Prostate gland (tissue), 2 donors: ENCODE results near the gene ARMC6. TPM values are rescaled to one million over a fixed set of nuclear protein-coding genes. Genes with fewer than 3 reads are reported as not detected.

Experiments
- DNase-seq: peaks from one replicate; pipeline ENCODE4 v3.0.0-alpha.2; 2019; ENCODE audit warnings: low spot score
- H3K27ac ChIP-seq, 2 donors: fragments of 200-600 bp; sonication (generic); 2 replicates each; pipeline ENCODE4 v1.5.1; 2017 to 2019
- H3K27me3 ChIP-seq: fragments of 200-600 bp; sonication (generic); replicated peaks from 2 replicates; pipeline ENCODE4 v1.5.1; 2019; ENCODE audit not compliant: insufficient read depth
- H3K36me3 ChIP-seq, 2 donors: fragments of 200-600 bp; sonication (generic); 1 replicate in 1 of 2; 2 replicates in 1 of 2; pipeline versions ENCODE4 v1.5.1 to v1.8.1; 2017 to 2019
- H3K4me1 ChIP-seq: fragments of 200-600 bp; sonication (generic); replicated peaks from 2 replicates; pipeline ENCODE4 v1.5.1; 2019
- H3K4me3 ChIP-seq, 2 donors: fragments of 200-600 bp; sonication (generic); 2 replicates each; pipeline ENCODE4 v1.5.1; 2017 to 2019
- H3K9me3 ChIP-seq: fragments of 200-600 bp; sonication (generic); 2 replicates; pipeline ENCODE4 v1.5.1; 2017
- POLR2A ChIP-seq: fragments of 450-650 bp; IDR thresholded peaks from one replicate; pipeline ENCODE4 v1.6.1; 2016; ENCODE audit warnings: antibody characterized with exemption, mild to moderate bottlenecking
- POLR2AphosphoS5 ChIP-seq: sonication (generic); formaldehyde crosslinking; IDR thresholded peaks from one replicate; pipeline ENCODE4 v1.6.1; 2017; ENCODE audit warnings: antibody characterized with exemption
- WGBS: methylation state at CpG from one replicate; pipeline ENCODE4 v1.1.5; 2018; 5-methylcytosine and 5-hydroxymethylcytosine counted together
- intact Hi-C: fragments of 100-400 bp; cut with DNase I; formaldehyde crosslinking; loops from one replicate; pipeline ENCODE4 v1.14.2; 2022
- total RNA-seq, 2 donors: library from RNA; depleted of rRNA; stranded (reverse); fragments of >200 nt; gene quantifications; one replicate each; pipeline ENCODE4 v1.1.0, GENCODE V29; 2016
- TF ChIP-seq, protein P1 (sequence below), 4 experiments: fragments of 200-600 bp in 2 of 4; fragments of 450-650 bp in 2 of 4; sonication (generic) in 2 of 4; IDR thresholded peaks; 1 replicate in 3 of 4; 2 replicates in 1 of 4; pipeline ENCODE4 v1.5.1; 2016 to 2019; ENCODE audit warnings: antibody characterized with exemption in 4 of 4, mild to moderate bottlenecking in 2 of 4, moderate library complexity in 2 of 4

Gene ARMC6
- total RNA-seq: 10 to 100 TPM; 36.1 to 43.3 TPM

DNA sequence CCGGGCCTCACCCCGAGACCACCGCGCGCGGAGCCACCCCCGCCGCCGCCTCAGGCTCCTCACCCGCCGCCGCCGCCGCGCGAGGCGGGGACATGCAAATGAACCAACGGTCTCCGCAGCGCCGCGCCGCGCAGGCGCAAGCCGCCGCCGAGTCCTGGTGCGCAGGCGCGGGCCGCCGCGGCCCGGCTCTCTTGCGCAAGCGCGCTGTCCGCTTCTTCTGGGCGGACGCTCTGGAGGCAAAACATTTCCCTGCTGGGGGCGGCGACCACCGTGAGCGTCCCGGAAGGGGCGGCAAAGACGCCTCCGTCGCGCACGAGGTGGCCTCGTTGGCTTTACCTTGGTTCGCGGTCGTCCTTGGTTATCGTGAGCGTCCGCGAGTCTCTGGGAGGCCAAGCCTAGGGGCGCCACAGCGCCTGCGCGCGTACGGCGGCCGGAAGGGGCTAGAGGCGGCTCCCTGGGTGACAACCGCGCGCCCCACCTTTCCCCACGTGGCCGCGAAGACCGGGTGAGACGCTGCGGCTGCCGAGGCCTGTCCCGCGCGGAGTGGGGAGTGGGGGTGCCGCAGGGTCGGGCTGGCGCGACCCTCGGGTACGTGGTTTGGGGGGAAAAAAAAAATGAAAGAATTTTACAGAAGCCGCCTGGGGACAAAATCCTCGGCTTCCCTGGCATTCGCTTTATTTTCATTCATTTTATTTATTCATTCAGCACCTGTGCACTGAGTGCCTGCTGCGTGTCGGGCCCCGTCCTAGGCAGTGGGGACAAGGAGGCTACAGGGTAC is at the start of gene ARMC6, which contains the start of gene SUGP2:
TSS of gene ARMC6 (plus strand) at position 178 of the 778 bp plus-strand sequence. CDS start 607 bp downstream, outside the sequence.
TSS of gene SUGP2 (minus strand) at position 92 of the 778 bp plus-strand sequence. CDS start 2,446 bp downstream, outside the sequence.
- Histone ChIP-seq H3K4me1 (peaks cover 6% of the 10 kb centered on the region), H3K27me3 (no peaks in the 10 kb centered on the region), H3K36me3 (no peaks in the 10 kb centered on the region), H3K9me3 (no peaks in the 10 kb centered on the region), H3K4me3 (peak within 1 kb of the TSS; percentile 83 to 99), H3K27ac (peak within 1 kb of the TSS; percentile 96 to 97)
- peak; percentile 70 for TF ChIP-seq POLR2AphosphoS5
- TF ChIP-seq, protein P1, sequence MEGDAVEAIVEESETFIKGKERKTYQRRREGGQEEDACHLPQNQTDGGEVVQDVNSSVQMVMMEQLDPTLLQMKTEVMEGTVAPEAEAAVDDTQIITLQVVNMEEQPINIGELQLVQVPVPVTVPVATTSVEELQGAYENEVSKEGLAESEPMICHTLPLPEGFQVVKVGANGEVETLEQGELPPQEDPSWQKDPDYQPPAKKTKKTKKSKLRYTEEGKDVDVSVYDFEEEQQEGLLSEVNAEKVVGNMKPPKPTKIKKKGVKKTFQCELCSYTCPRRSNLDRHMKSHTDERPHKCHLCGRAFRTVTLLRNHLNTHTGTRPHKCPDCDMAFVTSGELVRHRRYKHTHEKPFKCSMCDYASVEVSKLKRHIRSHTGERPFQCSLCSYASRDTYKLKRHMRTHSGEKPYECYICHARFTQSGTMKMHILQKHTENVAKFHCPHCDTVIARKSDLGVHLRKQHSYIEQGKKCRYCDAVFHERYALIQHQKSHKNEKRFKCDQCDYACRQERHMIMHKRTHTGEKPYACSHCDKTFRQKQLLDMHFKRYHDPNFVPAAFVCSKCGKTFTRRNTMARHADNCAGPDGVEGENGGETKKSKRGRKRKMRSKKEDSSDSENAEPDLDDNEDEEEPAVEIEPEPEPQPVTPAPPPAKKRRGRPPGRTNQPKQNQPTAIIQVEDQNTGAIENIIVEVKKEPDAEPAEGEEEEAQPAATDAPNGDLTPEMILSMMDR (IDR thresholded peaks at IDR 0.05): peak in 1 of 4 experiments; percentile 36
- TF ChIP-seq POLR2A: peak; percentile 67
- peak; percentile 80 for DNase-seq
- 0% methylated on average over 70 of the region's 94 CpGs for WGBS
- intact Hi-C loops: no loop called here

DNA sequence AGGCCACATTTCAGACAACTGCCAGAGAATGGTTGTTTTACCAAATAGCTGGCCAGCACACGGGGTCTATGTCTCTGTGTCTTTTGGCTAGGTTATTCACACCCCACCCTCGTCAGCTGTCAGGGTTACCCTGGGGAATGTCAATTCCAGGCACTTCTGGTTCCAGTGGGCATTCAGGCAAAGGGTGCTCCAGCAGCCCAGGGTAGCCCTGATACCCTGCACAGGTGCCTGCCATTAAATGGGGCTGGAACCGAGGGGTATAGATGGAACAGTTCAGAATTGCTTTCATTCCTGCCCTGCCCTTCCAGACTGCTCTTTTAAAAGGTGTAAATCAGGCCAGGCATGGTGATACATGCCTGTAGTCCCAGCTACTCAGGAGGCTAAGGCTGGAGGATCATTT is 49.2 kb upstream of the ARMC6 start:
- Histone ChIP-seq H3K4me1 (no peaks in the 10 kb centered on the region), H3K36me3 (no peaks in the 10 kb centered on the region), H3K27ac (no peak overlapping the region), H3K27me3 (no peaks in the 10 kb centered on the region), H3K9me3 (no peaks in the 10 kb centered on the region), H3K4me3 (no peak overlapping the region)
- no peak for DNase-seq
- no peak for TF ChIP-seq POLR2A
- TF ChIP-seq, protein P1 (IDR thresholded peaks at IDR 0.05): no peak
- no peak for TF ChIP-seq POLR2AphosphoS5
- intact Hi-C loops: no loop called here
- WGBS: 74% methylated on average over 3 of the region's 3 CpGs

DNA sequence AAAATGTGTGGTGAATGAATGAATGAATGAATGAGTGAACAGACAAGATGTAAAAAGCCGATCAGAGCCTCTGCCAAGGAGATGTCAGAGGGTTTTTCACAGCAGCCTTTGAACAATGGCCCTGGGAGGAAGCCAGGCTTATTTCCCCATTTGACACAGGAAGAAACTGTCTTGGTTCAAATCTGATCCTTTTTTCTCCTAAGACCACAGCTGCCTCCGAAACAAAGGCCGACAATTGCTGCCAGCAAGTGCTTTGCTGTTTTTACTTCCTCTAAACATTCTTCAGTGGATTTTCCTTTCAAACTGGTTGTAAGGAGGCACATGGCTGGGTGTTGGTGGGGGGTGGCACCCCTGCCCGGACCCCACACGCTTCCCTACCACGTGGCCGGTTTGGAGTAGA is 48.1 kb upstream of the ARMC6 start:
- Histone ChIP-seq H3K27ac (no peak overlapping the region), H3K27me3 (no peaks in the 10 kb centered on the region), H3K4me1 (no peaks in the 10 kb centered on the region), H3K4me3 (no peak overlapping the region), H3K9me3 (no peaks in the 10 kb centered on the region), H3K36me3 (no peaks in the 10 kb centered on the region)
- TF ChIP-seq POLR2A (no peak), POLR2AphosphoS5 (no peak)
- TF ChIP-seq, protein P1 (IDR thresholded peaks at IDR 0.05): no peak
- no peak for DNase-seq
- 19% methylated on average over 7 of the region's 7 CpGs for WGBS
- intact Hi-C loops: no loop called here

- DNase-seq: no peak
- Histone ChIP-seq H3K36me3 (no peaks in the 10 kb centered on the region), H3K4me3 (no peak overlapping the region), H3K4me1 (no peaks in the 10 kb centered on the region), H3K9me3 (no peaks in the 10 kb centered on the region), H3K27me3 (no peaks in the 10 kb centered on the region), H3K27ac (no peak overlapping the region)
- TF ChIP-seq POLR2AphosphoS5 (no peak), POLR2A (no peak)
- TF ChIP-seq, protein P1 (IDR thresholded peaks at IDR 0.05): no peak
- intact Hi-C loops: no loop called here
- 56% methylated on average over 4 of the region's 4 CpGs for WGBS
Measured at GRCh38 chr19:18987456-18987855, 45.9 kb upstream of the ARMC6 start.

DNA sequence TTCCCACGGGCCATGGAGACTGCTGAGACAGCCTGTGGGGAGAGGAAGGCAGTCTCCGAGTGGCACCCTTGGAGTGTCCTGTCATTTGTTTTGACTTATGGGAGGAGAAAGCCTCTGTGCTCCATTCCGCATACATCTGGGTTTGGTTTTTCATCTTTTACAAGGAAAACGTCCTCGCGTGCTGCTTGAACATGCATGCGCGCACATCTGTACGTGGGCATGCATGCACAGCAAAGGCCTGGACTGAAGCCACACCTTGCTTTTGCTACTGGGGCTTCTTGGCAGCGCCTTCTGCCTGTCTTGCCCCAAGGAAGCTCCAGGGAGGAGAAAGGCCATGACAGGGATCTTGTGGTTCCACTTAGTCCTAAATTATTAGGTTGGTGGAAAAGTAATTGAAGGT is 44.1 kb upstream of the ARMC6 start:
- WGBS: 48% methylated on average over 10 of the region's 10 CpGs
- Histone ChIP-seq H3K9me3 (no peaks in the 10 kb centered on the region), H3K36me3 (peaks cover 0 to 3% of the 10 kb centered on the region in 2 donors), H3K4me1 (no peaks in the 10 kb centered on the region), H3K27ac (no peak overlapping the region), H3K4me3 (no peak overlapping the region), H3K27me3 (no peaks in the 10 kb centered on the region)
- DNase-seq: no peak
- intact Hi-C loops: no loop called here
- TF ChIP-seq POLR2AphosphoS5 (no peak), POLR2A (no peak)
- TF ChIP-seq, protein P1 (IDR thresholded peaks at IDR 0.05): no peak
